Measurements from ENCODE around the gene PRCP. TPM values are rescaled to one million over a fixed set of nuclear protein-coding genes. Genes with fewer than 3 reads are reported as not detected.

PRCP gene
- total RNA-seq, 4 donors from 2014 or later = 12.5 to 56.9 (median 16.4) TPM

- H3K36me3 ChIP-seq = no peaks in the 10 kb centered on the region
- no peaks in the 10 kb centered on the region for H3K27me3 ChIP-seq
- TF ChIP-seq POLR2A (IDR thresholded peaks at IDR 0.05) = no peak
- no peak for TF ChIP-seq CTCF (IDR thresholded peaks at IDR 0.05)
- H3K4me3 ChIP-seq = no peak overlapping the region
- no peak overlapping the region for H3K27ac ChIP-seq
- no peak for DNase-seq
- no peaks in the 10 kb centered on the region for H3K9me3 ChIP-seq
- no peaks in the 10 kb centered on the region for H3K4me1 ChIP-seq
Observed at GRCh38 chr11:82792319-82792718, 107.9 kb downstream of the PRCP start.

GRCh38 chr11:82791779-82792178, 108.5 kb downstream of the PRCP start:
- TF ChIP-seq CTCF (IDR thresholded peaks at IDR 0.05) (no peak), POLR2A (IDR thresholded peaks at IDR 0.05) (no peak)
- Histone ChIP-seq H3K4me3 (no peak overlapping the region), H3K36me3 (no peaks in the 10 kb centered on the region), H3K27ac (no peak overlapping the region), H3K27me3 (no peaks in the 10 kb centered on the region), H3K4me1 (no peaks in the 10 kb centered on the region), H3K9me3 (no peaks in the 10 kb centered on the region)
- no peak for DNase-seq

DNA sequence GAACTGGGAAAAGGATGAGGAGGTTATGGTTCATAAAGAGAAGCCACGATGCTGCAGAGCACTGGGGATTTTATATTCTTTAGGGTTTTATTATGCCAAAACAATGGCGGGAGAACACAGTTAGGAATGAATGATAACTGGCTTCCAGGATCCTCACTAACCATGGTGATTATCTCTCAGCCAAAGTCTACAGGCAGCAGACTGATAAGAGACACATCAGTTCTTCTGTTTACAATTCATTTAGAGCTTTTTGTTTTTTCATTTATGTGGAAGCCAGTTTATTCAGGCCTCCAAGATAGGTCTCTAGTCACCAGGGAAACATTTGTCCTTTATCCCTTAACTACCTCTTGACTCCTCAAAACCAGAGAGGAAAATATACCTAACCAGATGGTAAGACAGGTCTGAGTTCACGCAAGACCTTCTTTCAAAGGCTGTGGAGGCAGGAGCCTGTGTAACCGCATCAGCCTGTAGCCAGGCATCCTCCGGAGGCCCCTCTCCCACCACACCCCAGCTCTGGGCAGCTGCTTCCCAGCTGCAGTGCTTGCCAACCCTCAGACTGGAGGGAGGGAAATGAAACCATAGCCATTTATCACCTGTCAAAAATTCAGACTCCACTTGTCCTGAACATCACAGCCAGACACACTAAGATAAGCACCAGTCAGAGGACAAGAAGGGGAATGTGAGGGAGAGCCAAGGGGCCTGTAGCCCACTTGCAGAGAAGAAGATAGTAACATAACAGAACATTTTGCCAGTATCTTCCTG, 109.3 kb downstream of the PRCP start:
- Histone ChIP-seq H3K27me3 (no peaks in the 10 kb centered on the region), H3K36me3 (no peaks in the 10 kb centered on the region), H3K27ac (no peak overlapping the region), H3K9me3 (no peaks in the 10 kb centered on the region), H3K4me3 (no peak overlapping the region), H3K4me1 (no peaks in the 10 kb centered on the region)
- no peak for DNase-seq
- TF ChIP-seq CTCF (IDR thresholded peaks at IDR 0.05) = no peak
- TF ChIP-seq POLR2A (IDR thresholded peaks at IDR 0.05) = no peak

GRCh38 chr11:82787981-82788380, 112.2 kb downstream of the PRCP start:
- no peak overlapping the region for H3K4me3 ChIP-seq
- TF ChIP-seq POLR2A (IDR thresholded peaks at IDR 0.05) = no peak
- TF ChIP-seq CTCF (IDR thresholded peaks at IDR 0.05) = no peak
- no peaks in the 10 kb centered on the region for H3K27me3 ChIP-seq
- no peaks in the 10 kb centered on the region for H3K9me3 ChIP-seq
- H3K4me1 ChIP-seq = no peaks in the 10 kb centered on the region
- no peak for DNase-seq
- H3K36me3 ChIP-seq = no peaks in the 10 kb centered on the region
- no peak overlapping the region for H3K27ac ChIP-seq

DNA sequence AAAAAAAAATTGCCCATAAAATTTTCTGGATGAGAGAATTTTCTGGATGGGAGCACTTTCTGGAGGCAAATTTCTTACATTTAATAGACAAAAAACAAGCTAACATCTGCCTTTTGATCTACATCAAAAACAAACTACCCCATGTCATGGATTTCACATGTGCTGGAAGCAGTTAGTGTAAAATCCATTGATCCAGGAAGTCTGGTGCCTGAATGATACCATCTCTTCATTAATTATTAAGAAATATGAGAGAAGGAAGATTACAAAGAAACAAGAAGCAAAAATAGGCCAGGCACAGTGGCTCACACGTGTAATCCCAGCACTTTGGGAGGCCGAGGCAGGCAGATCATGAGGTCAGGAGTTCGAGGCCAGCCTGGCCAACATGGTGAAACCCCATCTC, 113.4 kb downstream of the PRCP start:
- TF ChIP-seq POLR2A (IDR thresholded peaks at IDR 0.05) = no peak
- TF ChIP-seq CTCF (IDR thresholded peaks at IDR 0.05) = no peak
- Histone ChIP-seq H3K27me3 (no peaks in the 10 kb centered on the region), H3K36me3 (no peaks in the 10 kb centered on the region), H3K9me3 (no peaks in the 10 kb centered on the region), H3K27ac (no peak overlapping the region), H3K4me1 (no peaks in the 10 kb centered on the region), H3K4me3 (no peak overlapping the region)
- no peak for DNase-seq

All from Peyer's patch (tissue), 4 donors.